ENCODE results near the gene MED27.

The MED27 gene

GRCh38 chr9:131858147-131858546, 221.5 kb downstream of the MED27 start:
- DNase-seq (ENCODE audit: low read depth, low spot score): no peak

DNA sequence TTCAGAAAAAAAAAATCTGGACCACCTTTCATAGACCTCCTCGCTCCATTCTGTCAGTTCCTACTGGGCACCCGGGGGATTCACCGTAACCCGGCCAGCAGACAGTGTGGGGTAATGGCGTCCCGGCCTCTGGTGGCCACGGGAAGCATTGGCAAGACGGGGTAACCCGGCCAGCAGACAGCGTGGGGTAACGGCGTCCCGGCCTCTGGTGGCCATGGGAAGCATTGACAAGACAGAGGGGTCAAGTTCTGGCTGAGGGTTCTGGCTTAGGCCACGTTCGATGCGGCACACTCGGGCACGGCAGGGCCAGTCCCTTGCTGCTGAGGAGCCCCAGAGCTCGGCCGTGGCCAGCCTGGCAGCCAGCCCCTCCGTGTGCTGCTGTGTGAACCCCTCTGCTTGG, 223.6 kb downstream of the MED27 start:
- DNase-seq (ENCODE audit: low read depth, low spot score): no peak

DNA sequence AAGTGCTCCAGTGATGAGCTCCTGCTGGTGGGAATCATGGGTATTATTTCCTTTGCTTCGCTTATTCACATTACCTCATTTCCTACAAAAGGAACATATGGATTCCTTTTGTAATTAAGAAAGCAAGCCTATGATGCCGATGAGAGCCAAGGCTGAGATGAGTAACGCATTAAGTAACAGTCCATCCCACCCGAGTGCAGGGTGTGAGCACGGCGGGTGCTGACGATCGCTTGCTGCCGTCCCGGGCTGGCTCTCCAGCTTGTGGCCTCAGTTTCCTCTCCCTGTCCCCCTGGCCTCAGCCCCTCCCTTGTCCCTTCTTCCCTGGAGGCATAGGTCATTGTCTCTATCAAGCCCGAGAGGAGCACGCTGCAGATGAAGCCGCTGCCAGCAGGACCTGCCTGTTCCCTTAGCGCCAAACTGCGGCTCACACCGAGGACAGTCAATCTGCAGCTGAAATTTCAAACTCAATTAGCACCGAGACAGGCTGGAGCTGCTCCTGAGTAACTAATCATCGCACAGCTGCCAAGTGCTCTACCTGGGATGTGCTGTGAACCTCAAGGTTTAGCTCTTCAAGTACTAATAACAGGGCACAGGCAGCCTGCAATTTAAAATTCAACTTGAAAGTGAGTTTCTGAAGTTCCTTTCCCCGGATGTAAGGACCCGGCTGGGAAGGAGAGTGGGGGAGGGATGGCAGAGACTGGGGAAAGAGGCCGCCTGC, 224.6 kb downstream of the MED27 start:
- DNase-seq (ENCODE audit: low read depth, low spot score): no peak

DNA sequence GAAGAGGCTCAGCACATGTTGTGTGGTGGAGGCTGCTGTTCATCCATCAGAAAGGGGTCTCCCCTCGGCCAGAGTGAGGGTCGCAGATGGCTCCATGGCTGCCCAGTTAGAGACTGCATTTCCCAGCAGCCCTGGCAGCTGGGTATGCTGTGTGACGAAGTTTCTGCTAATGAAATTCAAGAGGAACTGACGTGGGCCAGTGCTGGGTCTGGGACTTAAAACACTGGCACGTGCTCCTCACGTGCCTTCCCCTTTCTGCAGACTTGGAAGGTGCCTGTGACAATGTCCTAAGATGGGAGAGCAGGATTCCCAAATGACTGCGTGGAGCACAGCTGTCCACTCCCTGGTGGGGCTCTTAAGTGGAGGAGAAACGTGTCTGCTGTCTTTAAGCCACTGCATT, 225.3 kb downstream of the MED27 start:
- no peak for DNase-seq (ENCODE audit: low read depth, low spot score)

DNA sequence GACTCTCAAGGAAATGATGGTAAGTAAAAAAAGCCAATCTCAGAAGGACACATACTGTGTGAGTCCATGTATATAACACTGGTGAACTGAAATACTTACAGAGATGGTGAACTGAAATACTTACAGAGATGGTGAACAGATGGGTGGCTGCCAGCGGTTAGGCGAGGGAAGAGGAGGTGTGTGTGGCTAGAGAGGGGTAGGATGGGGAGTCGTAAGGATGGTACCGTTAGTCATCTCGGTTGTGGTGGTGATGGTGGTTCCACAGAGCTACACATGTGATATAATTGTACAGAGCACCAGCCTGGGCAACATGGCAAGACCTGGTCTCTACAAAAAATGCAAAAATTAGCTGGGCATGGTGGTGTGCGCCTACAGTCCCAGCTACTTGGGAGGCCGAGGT, 226.2 kb downstream of the MED27 start:
- no peak for DNase-seq (ENCODE audit: low read depth, low spot score)

GRCh38 chr9:131851414-131851813, 228.3 kb downstream of the MED27 start:
- no peak for DNase-seq (ENCODE audit: low read depth, low spot score)

- no peak for DNase-seq (ENCODE audit: low read depth, low spot score)
Observed at GRCh38 chr9:131849391-131849790, 230.3 kb downstream of the MED27 start.

- no peak for DNase-seq (ENCODE audit: low read depth, low spot score)
Observed at GRCh38 chr9:131848570-131849160, 231.0 kb downstream of the MED27 start.

- DNase-seq (ENCODE audit: low read depth, low spot score): no peak
Observed at GRCh38 chr9:131847665-131848354, 231.9 kb downstream of the MED27 start.

DNA sequence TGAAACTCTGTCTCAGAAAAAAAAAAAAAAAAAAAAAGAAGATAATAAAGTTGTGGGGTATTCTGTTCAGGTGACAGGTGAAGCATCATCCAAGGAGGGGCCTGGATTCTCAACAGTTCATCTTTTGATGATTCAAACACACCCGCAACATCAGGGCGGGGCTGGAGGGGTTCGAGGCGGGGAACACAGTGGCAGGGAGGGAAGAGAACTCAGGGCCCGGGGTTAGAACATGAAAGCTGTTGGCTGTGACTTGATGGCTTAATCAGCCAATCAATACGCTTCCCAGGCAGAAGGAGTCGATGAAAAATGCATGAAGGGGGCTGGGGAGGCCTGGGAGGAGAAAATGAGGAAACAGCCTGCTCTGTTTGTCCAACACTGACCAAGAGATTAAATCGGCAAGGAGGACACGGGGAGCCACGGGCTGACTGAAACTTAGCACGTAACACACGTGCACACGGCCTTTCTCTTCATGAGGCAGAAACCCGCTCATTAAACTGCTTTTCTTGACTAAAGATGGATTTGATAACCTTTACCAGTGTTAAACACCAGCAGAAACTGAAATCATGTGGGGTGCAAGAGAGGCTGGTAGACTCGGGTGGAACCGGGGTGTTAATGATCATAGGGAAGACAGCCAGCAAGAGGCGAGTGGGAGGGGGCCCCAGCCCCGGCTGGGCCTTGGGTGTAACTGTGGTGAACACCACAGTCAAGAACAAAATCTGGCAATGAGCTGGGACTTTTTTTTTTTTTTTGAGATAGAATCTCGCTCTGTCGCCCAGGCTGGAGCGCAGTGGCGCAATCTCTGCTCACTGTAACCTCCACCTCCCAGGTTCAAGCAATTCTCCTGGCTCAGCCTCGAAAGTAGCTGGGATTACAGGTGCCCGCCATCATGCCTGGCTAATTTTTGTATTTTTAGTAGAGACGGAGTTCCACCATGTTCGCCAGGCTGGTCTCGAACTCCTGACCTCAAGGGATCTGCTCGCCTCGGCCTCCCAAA, 234.1 kb downstream of the MED27 start:
- no peak for DNase-seq (ENCODE audit: low read depth, low spot score)

- DNase-seq (ENCODE audit: low read depth, low spot score): no peak
Observed at GRCh38 chr9:131844745-131845118, 234.9 kb downstream of the MED27 start.

DNA sequence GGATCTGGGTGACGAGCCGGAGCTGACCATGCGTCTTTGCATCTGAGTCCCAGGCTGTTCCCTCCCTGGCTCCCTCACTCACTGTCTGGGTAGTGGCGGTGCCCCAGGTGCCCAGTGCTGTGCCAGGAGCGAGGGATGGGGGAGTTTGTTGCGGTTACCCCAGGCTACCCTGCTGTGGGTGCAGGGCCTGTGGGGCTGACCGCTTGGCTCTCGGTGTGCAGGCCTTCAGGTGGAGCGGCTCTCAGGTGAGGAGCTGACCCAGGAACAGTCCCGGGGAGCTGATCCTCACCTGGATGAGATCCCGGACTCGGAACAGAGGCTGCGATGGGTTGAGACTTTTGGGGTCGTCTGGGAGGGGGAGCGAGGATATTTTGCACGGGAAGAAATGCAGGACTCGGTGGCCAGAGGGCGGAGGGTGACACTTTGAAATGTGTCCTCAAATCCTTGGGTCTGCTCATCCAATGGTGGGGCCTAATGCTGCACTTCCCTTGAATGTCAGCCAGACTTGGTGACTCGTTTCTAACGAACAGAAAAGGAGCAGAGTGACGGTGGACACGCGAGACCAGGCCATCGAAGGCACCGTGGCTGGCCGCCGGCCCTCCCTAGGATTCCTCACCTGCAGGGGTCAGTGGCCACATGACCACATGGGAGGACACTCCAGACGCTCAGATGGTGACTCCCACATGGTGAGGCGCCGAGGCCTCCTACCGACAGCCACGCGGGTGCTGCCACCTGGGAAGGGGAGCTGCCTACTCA, 235.5 kb downstream of the MED27 start:
- DNase-seq (ENCODE audit: low read depth, low spot score): no peak

DNA sequence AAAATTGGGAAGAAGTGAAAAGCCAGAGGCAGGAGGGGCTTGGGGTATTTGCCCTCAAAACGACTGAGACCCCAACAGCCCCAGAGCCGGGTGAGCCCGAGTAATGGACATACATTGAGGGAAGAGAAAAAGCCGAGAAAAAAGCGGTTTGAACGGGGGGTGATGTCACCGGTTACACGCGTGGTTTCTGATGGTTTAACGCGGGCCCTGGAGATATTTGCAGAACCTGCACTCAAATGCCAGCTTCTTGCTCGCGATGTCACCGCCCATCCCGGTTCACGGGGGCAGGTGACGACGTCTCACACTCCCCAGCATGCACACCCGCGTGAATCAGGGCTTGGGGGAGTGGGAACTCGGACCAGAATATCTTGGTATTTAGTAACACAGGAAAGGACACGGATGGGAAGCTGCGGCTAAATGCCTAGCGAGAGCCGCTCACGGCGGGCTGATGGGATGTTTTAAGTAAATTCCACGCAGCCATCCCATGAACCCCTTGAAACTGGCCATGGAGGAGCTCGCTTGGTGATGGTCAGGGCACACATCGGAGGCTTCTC, 237.8 kb downstream of the MED27 start:
- no peak for DNase-seq (ENCODE audit: low read depth, low spot score)

GRCh38 chr9:131840751-131841702, 238.6 kb downstream of the MED27 start:
- DNase-seq (ENCODE audit: low read depth, low spot score): no peak

DNA sequence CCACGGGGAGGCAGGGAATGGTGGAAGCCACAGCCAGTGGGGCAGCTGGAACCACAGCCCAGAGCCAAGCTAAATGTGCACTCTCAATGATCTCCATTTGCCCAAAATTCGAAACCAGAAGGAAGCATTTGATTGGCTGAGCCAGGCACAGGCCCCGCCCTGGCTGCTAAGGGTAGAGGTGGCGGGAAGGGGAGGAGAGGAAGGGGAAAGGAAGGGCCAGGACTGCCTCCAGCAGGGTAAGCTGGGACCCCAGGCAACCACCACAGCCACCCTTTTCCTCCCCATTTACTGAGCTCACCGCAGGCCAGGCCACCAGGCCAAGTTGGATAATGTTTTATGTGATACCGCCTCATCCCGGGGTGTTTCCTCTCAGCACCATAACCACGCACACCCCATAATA, 239.4 kb downstream of the MED27 start:
- DNase-seq (ENCODE audit: low read depth, low spot score): no peak

- peak; percentile 26 for DNase-seq (ENCODE audit: low read depth, low spot score)
Observed at GRCh38 chr9:131839281-131840084, 240.2 kb downstream of the MED27 start.

DNA sequence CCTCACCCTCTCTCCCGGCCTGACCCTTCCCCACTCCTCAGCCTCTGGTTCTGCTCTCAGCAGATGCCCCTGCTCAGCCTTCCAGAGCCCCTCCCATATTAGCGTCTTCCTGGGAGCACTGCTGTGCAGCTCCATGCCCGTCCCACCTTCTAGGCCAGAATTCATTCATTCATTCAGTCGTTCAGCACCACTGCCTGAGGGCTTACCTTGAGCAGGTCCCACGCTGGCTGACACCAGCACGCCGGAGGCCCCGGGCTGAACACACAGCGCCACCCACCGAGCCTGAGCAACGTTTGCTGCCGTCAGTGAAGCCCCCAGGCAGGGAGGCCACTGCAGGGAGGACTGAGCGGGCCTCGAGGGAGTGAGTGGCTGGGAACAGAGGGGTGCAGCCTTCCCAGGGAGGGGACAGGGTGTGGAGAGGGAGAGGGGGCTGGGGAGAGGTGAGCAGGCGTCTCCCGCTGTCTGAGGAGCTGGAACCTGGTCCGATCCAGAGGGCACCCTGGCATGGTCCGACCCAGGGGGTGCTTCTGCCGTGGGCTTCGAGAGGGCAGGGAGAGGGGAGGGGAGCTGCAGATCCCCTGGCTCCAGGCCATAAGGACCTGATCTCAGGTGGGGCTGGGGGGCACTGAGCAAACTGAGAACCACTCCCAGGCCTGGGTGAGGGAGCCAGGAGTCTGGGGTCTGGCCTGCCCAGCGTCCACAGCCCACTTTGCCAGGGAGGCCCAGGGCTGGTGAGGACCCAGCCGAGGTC, 241.0 kb downstream of the MED27 start:
- DNase-seq (ENCODE audit: low read depth, low spot score): no peak

DNA sequence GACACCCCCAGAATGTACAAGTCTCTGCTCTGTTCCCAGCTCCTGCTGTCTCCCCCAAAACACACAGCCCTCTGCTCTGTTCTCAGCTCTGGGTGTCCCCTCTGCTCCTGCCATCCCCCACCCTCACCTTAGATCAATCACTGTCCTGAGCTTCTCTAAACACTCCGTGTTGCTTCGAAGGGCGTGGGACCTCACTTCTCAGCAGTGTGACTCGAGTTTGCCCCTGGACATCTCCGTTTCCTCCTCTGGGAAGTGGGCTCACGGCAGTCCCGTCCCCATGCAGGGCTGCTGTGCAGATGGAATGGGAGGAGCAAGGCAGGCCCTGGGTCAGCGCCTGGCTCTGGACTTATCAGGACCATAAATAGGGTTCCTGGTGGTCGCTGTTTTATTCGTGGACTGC, 241.8 kb downstream of the MED27 start:
- DNase-seq (ENCODE audit: low read depth, low spot score): no peak
